ENCODE data around the gene ACSM4. TPM values are rescaled to one million over a fixed set of nuclear protein-coding genes. Genes with fewer than 3 reads are reported as not detected.
"Not testable (repeated sequence)": the region's sequence is repeated elsewhere in the genome, so short reads cannot be mapped to it uniquely, and the experiment has no call there.

The ACSM4 gene
- total and polyA plus RNA-seq, 2 of the 8 experiments (the other 6 are each of a cell fraction or from before 2014, with no cell fraction given): not detected

- H4K91ac ChIP-seq (replicated peaks; ENCODE audit: insufficient read length, low read length); H3K4ac ChIP-seq (replicated peaks; ENCODE audit: insufficient read length, low read depth, low read length); H3K4me2 ChIP-seq (ENCODE audit: insufficient read depth in 1 of 2, low read depth in 2 of 2, low read length in 2 of 2); H2BK5ac ChIP-seq (ENCODE audit: low read depth, low read length); FAIRE-seq; H2BK120ac ChIP-seq (replicated peaks; ENCODE audit: low read depth, low read length); H3K36me3 ChIP-seq (ENCODE audit: control insufficient read depth in 2 of 4, insufficient read depth in 4 of 4, low read length in 3 of 4); H3K27me3 ChIP-seq (replicated peaks in 1 of 4; ENCODE audit: control insufficient read depth in 3 of 4, extremely low read depth in 1 of 4, insufficient read depth in 3 of 4, low read length in 3 of 4); H3K27ac ChIP-seq (ENCODE audit: low read depth, low read length); H3K18ac ChIP-seq (ENCODE audit: extremely low read depth, low read length); H2BK20ac ChIP-seq (ENCODE audit: low read length); H2AK5ac ChIP-seq (ENCODE audit: low read depth, low read length); H3K4me3 ChIP-seq (ENCODE audit: extremely low read depth in 1 of 4, insufficient read depth in 2 of 4, low read depth in 3 of 4, low read length in 4 of 4); H4K8ac ChIP-seq (ENCODE audit: extremely low read depth, insufficient read depth, low read length); H3K14ac ChIP-seq (ENCODE audit: insufficient read length); H2BK12ac ChIP-seq (ENCODE audit: low read depth, low read length); H3K23me2 ChIP-seq (ENCODE audit: low read depth, low read length); DNase-seq (ENCODE audit: low read depth in 1 of 2, low spot score in 2 of 2); H3K79me1 ChIP-seq (ENCODE audit: low read depth, low read length); CTCF ChIA-PET (ENCODE audit: partially characterized antibody); H3K9ac ChIP-seq (replicated peaks in 1 of 4; ENCODE audit: extremely low read depth in 1 of 4, low read depth in 3 of 4, low read length in 3 of 4); H3K56ac ChIP-seq (replicated peaks; ENCODE audit: insufficient read length, low read depth, low read length); H3K23ac ChIP-seq (ENCODE audit: insufficient read length); H2BK15ac ChIP-seq (ENCODE audit: low read length); H4K5ac ChIP-seq (ENCODE audit: insufficient read length, low read depth, low read length); H4K20me1 ChIP-seq (replicated peaks in 1 of 2; ENCODE audit: control insufficient read depth in 1 of 2, insufficient read depth in 2 of 2, low read length in 2 of 2); H3K79me2 ChIP-seq (ENCODE audit: control insufficient read depth in 1 of 2, insufficient read depth in 2 of 2, low read length in 2 of 2); H3K9me3 ChIP-seq (ENCODE audit: insufficient read depth in 2 of 2, low read depth in 1 of 2, low read length in 1 of 2); POLR2A ChIA-PET (ENCODE audit: partially characterized antibody); H3K4me1 ChIP-seq (replicated peaks in 1 of 4; ENCODE audit: control insufficient read depth in 3 of 4, insufficient read depth in 4 of 4, low read length in 3 of 4); H2AFZ ChIP-seq (ENCODE audit: low read length): not testable (repeated sequence)
- WGBS, 2 experiments (ENCODE audit: extremely low coverage in 1 of 2, insufficient coverage in 1 of 2, insufficient read length in 1 of 2, insufficient replicate concordance in 2 of 2, low coverage in 1 of 2, low lambda C conversion rate in 2 of 2, missing lambda C conversion rate in 1 of 2): 87% methylated on average over 5 of the region's 5 CpGs; no CpG with 5 or more reads in 1 of the 2 experiments
Observed at GRCh38 chr12:7337790-7338189, 33.9 kb downstream of the ACSM4 start.

All from H1 (cell line).